Activated T-cell treated with anti-CD3 and anti-CD28 coated beads for 48 hours (primary cell): ENCODE results near the gene PCP4.
"Not testable (repeated sequence)": the region's sequence is repeated elsewhere in the genome, so short reads cannot be mapped to it uniquely, and the experiment has no call there.

ENCODE experiments used
- DNase-seq: peaks from one replicate; pipeline ENCODE4 v3.0.0-alpha.2; 2020; ENCODE audit warnings: low read depth

Gene PCP4

DNA sequence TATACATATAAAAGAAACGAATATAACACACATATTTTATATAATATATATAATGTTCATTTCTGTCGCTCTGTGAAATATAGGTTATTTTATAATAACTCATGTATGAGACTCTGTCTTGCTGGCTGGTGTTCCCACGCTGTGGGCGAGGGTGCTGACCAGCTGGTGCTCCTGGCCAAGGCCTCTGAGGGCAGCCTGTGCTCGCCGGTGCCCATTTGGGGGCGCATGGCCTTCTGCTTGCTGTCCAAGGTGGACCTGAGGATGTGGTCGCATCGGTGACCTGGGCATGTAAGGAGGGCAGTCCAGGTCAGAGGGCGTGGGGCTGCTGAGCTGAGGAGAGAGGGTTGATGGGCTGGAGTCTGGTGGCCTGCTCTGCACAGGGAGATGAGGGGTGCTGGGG is 1.1 kb upstream of the PCP4 start:
- DNase-seq, result no peak

DNA sequence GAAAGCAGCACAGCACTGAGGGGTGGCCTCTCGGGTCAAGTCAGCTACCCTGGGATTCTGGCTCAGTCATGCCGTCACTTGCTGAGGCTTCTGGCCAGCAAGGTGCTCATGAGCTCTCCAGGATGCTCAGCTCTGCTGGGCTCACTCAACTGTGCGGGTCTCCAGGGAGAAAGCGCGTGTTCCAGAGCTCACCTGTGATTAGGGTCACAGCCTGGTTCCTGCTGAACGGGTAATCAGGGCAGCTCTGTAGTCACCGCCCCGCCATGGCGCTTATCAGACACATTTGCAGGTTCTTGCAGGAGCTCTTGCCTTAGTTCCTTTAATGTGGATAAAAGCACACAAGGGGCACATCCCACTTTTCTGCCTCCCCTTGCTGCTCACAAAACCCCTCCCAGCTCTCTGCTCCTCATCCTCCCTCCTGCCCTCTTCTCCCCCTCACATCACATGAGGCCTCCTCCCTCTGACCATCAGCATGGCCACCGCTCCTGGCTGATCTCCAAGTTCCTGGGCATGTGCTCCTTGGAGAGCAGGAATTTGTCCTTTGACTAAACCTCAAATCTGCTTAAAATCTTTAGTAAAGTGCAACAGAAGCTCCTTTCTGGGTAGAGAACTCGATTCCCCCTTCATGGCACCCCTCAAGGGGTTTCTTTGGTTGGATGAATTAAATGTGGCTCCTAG is 2.0 kb downstream of the PCP4 start:
- no peak for DNase-seq

DNA sequence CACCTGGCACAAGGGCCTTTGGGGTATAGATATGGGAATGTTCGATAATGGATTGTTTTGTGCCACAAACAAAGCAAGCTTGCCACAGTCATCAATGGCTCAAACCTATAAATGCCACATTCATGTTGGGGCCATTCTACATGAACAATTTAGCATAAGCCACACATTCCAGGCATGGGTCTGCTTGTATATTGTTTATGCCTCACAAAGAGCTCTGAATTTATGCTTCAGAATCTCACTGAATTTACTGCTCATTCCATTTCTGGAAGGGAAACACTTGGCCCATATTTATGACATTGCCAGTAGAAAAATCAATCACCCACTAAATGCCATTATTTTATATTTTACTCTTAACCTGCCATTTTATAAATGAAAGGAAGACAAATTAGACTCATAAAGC is 6.4 kb downstream of the PCP4 start:
- no peak for DNase-seq

DNA sequence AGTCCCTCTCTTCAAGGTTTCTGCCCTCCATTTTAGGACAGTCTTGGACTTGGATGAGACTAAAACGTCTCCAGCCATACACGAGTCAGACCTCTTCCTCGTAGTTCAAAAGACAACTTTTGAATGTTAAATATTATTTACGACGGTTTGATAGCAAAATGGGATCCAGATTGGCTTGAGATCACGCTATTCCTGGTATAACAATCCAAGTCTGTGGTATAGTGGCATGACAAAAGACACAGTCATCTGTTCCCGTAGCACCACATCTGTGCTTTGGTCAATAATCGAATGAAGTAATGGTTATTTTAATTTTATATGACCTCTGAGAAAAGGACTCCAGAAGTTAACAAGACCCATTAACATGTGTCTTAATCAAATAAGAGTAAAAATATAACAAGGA is 7.0 kb downstream of the PCP4 start:
- no peak for DNase-seq

DNA sequence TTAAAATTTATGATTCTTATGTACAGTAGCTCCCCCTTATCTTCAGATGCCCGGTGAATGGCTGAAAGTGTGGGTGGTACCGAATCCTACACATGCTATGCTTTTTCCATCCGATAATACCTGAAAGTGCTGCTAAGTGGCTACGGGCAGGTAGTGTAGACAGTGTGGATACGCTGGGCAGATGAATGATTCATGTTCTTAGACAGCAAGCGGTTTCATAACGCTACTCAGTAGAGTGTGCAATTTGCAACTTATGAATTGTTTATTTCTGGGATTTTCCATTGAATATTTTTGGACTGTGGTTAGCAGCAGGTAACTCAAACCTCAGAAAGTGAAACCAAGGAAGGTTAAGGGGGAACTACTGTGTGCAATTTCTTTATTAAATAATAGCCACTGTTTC is 7.5 kb downstream of the PCP4 start:
- no peak for DNase-seq

DNA sequence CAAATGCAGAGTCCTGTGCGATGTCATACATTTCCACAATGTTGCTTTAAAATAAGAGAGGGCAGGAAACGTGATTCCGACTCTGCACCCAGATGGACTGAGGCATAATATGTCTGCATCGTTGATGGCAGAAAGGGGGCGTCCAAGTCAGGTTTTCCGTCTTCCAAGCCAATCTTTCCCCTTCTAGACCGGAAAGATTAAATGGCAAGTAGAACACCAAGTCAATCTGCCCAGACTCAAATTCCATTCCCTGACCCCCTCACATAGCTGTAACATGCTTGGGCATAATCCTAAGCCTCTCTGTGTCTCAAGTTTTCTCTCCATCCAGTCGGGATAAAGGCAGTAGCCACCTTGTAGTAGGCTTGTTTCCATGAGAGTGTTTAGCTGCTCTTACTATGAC is 14.4 kb downstream of the PCP4 start:
- no peak for DNase-seq

DNA sequence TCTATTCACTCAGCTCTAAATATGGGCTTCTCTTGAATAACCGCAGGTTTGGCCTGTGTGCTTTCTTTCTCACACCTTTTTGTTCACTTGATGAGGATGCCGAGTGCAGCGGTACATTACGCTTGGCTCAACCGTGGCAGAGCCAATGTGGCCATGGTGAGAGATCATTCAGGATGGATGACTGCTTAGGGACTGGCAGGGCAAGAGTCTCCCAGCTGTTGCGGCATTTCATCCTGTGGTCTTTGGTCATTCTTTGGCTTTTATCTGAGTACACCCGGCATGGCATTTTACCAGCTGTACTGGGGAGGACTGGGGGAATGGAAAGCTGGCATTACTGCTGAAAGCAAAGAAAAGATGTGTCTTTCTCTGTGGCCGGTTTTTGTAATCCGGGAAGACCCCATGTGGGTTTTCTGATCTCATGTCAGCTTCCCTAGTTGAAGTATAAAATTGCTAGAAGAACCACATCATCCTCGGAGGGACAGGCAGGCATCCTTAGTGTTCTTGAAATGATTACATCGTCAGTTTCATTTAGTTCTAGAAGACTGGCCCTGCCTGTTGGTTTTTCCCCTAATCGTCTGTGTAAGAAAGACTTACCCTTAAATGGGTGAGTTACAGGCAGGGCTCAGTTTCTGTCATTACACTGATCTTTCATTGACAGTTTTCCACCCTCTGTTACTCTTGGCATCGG is 15.1 kb downstream of the PCP4 start:
- DNase-seq, result no peak

DNA sequence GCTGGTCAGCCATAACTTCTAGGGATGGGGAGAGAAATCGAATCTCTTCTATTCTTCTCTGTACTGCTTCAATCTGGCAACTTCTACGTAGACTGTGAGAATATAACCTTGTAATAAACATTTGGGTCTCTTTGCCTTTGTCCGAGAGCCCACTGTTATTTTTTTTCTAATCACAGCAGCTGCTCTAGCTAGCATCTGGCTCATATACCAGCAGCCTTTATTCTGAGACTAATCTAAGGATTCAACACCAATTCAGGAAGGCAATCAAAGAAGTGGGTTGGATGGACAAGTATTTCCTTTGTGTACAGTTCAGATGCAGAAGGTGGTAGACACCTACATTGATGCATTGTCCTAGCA is 15.6 kb downstream of the PCP4 start:
- no peak for DNase-seq

DNA sequence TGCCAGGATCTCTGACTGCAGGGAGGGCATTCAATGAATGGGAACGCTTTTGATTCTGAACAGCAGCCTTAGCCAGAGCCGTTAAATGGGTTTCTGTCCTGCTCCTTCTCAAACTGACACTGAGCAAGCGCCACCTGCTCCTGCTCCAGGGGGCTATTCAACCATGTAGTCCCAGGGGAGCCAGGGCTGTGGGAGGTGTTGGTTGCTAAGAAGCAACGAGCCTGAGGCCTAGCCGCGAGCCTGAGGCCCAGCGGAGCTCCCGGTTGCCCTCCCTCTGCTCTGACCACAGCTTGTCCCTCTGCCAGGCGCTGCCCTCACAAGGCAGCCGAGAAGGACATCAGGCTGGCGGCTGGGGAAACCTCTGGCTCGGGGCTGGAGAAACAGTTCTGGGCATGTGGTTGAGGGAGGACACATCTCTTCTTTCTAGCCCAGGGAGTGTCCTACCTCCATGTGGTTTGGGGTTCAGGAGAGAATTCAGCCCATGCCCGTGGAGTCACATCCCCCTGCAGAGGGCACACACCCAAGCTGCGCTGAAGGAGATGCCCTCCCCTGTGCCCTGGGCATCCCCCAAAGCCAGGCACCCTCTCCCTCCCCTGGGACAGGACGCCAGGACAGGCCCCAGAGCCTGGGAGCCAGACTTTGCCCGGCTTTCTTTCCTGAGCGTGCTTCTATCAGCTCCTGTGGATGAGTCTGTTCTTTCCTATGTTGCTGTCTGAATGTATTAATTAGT is 18.0 kb downstream of the PCP4 start:
- DNase-seq, result no peak

DNA sequence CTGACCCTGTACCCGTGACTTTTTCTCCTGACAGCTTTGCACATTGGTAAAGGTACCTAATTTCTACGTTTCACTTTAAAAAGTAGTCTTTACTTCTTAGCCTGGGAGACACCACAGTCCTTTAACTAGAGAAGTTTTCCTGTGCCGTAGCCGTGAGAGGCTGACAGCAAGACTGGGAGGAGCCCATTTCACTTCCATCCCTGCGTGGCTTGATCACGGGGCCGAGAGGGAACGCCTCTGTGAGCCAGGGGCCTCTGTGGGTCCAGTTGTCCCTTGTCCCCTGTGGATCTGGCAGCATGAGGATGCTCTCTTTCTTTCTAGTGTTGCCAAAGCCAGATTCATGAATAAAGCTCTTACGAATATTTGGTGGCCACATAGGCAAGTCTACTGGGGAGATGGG is 21.6 kb downstream of the PCP4 start:
- no peak for DNase-seq

DNA sequence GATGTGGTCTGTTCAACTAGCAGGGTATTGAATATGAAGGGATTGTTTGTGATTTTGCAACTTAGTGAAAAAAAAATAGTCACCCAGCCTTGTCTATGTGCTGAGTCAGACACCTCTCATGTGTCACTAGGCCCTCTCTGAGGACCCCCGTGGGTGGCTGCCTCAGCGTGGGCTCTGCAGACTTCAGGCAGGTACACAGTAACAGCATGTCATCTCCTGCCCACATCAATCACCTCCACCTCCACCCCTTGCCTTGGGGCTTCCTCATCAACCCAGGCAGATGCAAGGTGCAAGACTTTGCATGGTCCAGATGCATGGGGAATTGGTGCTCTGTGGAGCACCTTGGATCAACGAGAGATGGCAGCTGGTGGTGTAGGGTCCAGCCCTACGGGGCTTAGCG is 23.9 kb downstream of the PCP4 start:
- DNase-seq, result no peak

DNA sequence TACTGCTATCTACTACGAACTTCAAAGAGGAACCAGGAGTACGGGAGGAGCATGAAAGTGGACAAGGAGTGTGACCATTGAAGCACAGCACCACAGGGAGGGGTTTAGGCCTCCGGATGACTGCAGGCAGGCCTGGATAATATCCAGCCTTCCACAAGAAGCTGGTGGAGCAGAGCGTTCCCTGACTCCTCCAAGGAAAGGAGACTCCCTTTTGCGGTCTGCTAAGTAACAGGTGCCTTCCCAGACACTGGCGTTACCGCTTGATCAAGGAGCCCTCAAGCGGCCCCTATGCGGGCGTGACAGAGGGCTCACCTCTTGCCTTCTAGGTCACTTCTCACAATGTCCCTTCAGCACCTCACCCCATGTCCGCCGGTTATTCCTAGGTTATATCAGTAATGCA is 24.6 kb downstream of the PCP4 start:
- not testable (repeated sequence) for DNase-seq

DNA sequence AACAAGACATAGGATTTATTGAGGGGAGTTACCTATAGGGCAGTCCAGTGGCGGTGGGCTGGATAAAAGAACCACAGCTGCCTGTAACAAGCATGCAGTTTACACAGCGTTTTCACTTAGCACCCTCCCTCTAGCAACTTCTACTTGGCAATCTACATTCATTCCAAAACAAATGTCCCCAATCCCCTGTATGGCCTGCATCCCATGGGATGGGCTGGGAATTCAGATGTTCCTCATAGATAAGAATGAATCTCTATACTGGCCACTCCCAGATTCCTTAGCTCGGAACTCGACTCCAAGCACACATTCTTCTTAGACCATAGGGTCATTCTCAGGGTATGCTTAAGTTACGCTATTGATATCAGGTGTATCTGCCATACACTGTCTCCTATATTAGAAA is 33.3 kb downstream of the PCP4 start:
- DNase-seq, result no peak

DNA sequence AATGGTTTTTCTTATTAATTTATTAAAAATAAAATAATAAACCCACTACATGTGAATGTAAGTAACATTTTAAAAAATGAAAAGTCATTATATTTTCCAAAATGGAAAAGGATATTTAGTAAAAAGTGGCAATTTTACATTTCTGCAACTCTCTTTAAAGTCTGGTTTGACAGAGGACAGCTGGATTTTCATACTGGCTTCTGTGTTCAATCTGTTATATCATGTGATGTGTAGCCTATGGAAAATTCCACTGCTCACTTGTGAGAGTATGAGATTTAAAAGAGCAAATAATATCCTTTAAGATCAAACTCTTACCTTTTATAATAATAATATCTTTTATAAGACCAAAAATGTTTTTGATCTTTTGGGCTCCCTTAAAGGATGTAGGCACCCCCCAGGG is 33.7 kb downstream of the PCP4 start:
- DNase-seq, result no peak

DNA sequence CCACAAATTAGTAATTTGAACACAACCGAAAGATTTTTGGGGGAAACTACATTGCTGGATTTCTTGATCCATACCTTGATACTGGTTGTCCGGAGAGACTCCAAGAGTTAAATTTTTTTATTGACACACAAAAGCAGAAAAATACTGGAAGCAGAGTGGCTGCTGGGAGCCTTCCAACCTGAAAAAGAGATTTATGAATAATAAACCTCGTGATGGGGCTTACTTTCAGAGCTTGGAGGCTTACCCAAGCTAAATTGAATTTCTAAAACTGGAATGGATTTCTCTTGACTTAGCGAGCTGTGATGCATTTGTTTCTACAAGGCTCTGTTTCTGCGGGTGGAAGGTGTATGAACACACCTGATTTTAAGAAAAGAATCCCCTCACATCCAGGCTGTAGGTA is 35.7 kb downstream of the PCP4 start:
- no peak for DNase-seq

DNA sequence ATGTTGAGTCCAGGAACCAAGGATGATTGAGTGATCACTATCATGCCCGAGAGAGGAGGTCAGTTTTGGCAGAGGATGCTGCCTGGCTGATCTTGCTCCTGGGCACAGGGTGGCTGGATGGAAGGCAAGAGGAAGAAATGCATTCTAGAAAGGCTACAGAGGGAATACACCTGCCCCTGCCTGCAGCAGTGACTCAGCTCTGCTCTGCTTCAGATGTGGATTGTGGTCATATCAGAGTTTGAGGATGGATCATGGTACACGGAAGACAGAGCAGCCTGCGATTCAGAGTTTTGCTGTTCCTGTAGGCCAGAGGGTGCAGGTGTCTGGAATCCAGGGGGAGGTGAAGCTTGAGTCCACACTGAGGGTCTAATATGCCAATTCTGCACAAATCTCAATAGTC is 37.2 kb downstream of the PCP4 start:
- no peak for DNase-seq

DNA sequence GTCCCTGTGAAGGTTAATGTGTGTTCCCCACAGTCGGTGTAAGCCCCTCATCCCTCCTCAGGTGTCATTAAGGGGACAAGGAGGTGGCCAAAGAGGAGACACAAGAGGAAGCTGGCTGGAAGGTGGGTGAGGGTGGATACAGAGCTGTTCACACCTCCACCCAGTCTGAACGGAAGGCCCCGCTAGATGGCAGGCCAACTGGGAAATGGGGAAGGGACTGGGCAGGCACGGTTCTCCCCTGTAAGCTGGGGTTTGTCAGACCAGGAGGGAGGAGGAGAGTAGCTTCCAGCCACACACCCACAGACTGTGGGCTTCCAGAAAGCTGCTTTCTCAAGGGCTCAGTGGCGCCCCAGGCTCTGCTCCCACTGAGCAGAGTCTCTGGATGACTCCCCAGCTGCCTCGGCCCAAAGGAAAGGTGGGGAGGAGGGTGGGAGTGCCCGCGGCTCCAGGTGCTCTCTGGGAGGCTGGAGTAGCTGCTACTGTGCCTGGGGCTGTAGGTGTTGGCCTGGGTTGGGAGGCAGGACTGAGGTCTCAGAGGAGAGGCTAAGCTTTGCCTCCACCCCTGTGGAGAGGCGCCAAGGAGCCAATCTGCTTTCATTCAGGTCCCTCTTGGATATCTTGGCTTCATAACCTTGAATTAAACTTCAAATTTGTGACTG is 41.2 kb downstream of the PCP4 start:
- no peak for DNase-seq

DNA sequence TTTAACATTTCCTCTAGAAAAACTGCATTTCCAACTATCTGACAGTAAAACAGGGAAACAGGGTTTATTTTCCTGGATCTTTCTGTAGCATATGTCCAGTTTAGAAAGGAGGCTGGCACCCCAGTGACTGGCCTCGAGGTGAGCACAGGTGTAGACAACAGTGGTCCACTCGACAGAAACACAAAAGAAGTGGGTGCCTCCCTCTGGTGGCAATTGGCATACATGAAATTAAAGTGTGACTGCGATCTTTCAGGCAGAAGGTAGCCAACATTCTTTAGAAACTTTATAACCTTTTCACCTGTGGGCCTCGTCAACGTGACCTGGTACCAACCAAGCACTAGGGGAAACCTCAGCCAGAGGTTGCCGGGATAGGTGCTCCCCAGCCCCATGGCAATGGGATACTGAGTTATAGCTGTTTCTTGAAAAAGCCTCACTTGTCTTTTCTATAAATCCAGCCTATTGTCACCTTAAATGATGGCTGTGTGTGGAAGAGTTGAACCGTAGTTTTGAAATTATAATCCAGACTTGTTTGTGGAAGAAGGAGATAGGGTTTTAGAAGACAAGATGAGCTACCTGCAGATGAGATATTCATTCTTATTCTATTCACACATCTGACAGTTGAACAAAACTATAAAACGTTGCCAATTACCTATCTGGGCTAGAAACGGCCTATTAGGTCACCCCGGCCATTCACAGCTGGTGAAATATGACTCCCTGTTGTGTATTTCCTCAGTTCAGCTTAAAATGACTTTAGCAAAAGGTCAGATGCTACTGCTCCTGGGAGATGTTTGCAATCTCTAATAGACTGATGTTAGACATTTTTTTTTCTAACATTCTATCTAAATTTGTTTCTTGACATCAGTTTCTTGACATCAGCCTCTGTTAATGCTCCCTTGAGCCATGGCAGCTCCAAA is 44.3 kb downstream of the PCP4 start:
- DNase-seq, result no peak

DNA sequence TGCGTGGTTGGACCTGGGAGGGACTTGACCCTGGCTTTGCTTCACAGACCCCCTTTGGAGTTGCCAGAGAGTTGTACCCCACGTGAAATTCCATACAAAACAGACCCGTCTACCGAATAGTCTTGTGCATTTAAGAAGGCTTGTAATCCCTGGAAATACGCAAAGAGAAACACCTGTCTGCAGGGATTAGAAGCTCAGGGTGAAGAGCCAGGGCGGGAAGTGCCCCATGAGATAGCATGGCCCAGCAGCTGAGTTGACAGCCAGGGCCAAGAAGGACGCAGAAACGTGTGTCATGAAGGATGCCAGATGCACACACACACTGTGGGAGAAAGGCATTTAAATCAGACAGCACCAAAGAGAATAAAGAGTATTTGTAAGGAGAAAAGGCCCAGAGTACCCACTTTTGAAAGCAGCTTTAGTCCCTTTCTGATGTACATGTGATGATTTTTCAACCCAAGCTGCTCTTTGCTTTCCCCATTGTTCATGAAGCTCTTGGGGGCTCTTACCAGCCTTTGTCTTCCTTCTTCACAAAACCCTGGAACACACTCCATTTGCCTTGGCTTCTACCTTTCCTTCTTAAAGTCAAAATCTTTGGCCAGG is 46.6 kb downstream of the PCP4 start:
- DNase-seq, result no peak

DNA sequence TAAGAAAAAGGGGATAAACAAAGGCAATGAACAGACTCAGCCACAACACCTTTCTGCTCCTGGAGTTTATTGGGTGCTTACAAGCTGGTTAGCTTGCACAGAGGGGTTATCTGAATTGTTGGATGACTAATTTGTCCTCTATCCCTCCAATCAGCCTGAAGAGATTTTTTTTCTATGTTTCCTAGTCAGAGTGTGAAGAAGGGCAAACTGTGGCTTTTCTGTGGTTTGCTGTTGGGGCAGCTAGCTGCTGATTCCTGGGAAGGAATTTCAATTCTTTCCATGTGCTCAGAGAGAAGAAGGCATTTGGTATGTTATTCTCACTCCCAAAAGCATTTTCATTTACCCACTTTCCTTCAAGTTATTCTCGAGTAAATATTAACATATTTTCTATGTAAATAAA is 48.6 kb downstream of the PCP4 start:
- DNase-seq, result no peak

DNA sequence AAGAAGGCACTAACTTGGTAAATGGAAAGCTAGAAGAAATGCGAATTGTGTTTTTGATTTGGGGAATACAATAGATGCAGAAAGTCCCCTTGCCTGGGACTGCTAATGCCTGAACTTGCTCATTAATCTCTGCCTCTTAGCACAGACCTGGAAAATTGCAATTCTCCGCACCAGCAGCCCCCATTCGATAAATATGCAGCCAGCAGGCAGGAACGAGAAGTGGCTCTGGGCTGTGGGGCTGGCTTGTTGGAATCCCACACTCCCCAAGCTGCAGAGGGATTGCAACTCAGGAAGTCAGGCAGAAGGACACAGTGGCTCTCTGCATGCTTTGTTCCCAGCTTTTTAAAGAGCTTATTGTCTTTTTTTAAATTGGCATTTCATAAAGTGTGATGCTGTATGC is 51.3 kb downstream of the PCP4 start:
- DNase-seq, result no peak

DNA sequence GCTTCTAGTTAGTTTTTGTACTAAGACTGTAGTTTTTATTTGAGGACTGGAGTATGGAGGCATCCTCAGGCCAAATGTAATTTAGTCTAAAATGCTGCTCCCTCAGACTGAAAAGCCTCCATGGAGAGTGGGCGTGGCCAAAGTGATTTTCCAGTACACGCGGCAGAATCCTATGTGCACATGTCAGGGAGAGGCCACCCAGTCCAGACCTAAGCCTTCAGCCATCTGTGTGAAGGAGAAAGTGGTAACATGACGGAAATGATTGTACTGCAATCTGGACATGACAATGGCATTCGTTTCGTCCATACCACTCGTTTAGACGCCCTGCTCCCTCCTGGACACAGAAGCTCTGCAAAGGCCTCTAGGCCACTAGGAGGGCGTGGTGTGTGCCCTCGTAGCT is 56.2 kb downstream of the PCP4 start:
- no peak for DNase-seq
